CD4-positive, alpha-beta T cell treated with Interleukin-2 at 100 ng/mL for 4 hours (primary cell): ENCODE measurements around the gene XYLT1.

Source experiments
- DNase-seq: peaks from one replicate; pipeline ENCODE4 v3.0.0-alpha.2; 2020; ENCODE audit warnings: low spot score

The XYLT1 gene

DNA sequence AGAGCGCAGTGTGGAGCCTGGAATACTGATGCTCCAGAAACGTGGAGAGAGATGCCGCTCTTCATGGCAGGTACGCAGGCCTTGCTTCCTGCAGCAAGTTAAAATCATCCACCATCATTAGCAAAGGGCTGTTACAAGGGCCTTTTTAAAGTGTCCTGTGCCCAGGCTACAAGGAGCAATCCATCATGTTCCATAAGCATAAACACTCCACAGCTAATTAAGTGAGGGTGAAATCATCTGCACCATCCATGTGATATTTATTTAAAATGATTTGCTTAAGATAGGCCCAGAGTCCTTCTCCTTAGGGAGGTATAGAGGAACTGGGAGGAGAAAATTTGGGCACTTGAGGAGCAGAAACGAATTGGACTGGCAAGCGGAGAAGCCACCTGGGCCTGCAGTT lies 372.1 kb downstream of the XYLT1 start:
- no peak for DNase-seq

GRCh38 chr16:17084130-17084529 lies 386.6 kb downstream of the XYLT1 start:
- no peak for DNase-seq

DNA sequence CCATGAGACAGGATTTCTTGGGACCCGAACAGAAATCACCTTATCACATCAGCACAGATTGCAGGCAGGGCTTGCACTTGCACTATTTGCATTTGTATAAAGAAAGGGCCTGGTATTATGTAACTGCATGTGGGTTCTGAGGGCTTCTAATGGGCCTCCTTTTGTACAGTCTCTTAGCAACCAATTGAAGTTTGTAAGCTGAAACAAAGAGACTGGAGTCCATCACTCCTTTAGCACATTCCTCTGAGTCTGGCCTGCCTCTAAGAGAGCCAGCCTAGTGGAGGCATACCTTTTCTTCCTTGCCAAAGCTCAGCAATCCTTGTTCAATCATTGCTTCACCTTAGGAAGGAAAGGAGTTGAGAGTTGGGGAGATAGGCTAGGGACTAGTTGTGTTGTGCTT lies 387.1 kb downstream of the XYLT1 start:
- no peak for DNase-seq

GRCh38 chr16:17082095-17082882 lies 388.5 kb downstream of the XYLT1 start:
- DNase-seq = no peak

DNA sequence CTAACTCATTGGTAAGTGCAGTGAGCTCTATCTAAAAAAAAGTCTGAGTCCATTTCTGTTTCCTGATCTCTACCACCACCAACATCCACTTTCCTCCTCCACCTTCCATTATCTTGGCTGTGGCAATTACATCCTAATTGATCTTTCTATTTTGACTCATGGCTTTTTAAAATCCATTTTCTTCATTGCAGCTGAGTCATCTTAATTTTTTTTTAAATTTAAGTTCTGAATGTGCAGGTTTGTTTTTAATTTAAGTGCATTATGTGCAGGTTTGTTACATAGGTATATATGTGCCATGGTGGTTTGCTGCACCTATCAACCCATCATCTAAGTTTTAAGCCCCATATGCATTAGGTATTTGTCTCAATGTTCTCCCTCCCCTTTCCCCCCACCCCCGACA lies 390.7 kb downstream of the XYLT1 start:
- DNase-seq = no peak

DNA sequence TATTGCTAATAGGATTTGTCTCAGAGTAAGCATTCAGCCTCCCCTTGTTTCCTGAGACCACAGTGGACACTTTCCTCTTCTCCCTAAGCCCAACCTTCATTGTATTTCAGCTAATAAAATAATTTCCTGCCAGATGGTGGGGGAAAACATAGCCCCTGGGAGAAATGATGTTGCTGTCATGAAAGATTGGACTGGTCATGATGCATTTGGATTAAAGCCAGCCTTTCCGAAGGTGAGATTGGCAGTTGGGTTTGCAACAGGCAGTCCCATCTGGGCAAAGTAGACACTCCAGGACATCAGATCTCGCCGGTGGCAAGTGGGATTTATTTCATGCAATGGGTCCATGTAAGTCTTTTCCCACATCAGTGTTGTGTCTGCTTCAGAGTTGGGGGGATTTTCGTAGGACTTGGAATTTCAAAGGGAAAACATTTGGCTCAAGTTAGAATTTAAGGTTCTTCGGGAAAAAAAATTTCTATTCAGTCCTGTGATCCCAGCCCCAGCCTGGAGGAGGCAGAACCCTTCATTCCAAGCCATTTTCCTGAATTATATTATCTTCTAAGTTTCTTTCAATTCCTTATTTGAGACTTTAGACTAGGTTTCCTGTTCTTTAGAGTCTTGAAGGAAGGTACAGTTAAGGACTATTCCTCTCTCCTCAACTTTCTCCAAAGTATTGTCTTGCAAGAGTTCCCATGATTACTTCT lies 391.7 kb downstream of the XYLT1 start:
- DNase-seq = no peak

DNA sequence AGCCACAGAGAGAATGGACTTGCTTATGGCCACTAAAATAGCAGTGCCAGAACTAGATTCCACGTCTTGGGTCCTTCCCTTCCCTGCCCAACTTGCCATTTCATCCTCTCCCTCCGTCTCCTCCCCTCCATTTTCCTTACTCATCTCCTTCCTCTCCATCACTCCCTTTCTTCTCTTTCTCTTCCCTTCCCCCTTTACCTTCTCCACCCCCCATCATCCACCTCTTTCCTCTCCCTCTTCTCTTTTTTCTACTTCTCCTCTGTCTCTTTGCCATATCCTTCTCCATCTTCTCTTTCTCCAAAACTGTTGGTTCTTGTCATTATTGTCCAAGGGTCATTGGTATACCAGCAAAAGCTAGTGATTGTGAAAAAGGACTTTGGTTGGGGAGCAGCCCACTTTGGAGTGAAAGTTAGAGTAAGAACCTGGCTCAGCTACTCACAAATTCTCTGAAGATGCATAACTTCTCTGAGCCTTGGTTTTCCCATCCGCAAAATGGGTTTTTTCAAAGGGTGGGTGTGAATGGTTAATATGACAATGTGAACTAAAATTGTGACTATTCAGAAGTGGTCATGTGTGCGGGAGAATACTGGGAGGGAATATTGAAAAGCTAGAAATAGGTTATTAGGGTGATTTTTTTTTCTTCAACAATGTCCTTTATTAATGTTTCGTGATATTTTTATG lies 393.8 kb downstream of the XYLT1 start:
- no peak for DNase-seq

GRCh38 chr16:17076092-17076754 lies 394.5 kb downstream of the XYLT1 start:
- DNase-seq = no peak

- DNase-seq = no peak
Measured at GRCh38 chr16:17072104-17072503, 398.7 kb downstream of the XYLT1 start.

GRCh38 chr16:17070882-17071592 lies 399.7 kb downstream of the XYLT1 start:
- peak; percentile 90 for DNase-seq

DNA sequence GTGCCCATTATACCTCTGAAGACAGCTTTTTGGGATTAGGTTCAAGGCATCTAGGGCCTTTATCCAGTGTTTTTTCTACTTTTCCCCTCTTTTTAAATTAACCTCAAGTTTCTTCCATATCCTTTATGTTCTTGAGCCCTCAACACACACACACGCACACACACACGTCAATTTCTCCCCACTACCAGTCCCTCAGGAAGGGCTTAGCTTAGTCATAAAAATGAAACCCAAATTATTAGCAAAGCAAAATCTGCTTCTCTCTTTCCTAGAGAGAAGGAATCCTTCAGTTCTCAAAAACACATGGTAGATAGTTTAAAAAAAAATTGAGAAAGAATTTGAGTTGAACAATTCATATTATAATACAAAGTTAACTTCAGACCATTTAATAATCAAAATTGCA lies 401.1 kb downstream of the XYLT1 start:
- no peak for DNase-seq

GRCh38 chr16:17068524-17068923 lies 402.2 kb downstream of the XYLT1 start:
- DNase-seq = no peak

- DNase-seq = no peak
Measured at GRCh38 chr16:17067882-17068281, 402.9 kb downstream of the XYLT1 start.

DNA sequence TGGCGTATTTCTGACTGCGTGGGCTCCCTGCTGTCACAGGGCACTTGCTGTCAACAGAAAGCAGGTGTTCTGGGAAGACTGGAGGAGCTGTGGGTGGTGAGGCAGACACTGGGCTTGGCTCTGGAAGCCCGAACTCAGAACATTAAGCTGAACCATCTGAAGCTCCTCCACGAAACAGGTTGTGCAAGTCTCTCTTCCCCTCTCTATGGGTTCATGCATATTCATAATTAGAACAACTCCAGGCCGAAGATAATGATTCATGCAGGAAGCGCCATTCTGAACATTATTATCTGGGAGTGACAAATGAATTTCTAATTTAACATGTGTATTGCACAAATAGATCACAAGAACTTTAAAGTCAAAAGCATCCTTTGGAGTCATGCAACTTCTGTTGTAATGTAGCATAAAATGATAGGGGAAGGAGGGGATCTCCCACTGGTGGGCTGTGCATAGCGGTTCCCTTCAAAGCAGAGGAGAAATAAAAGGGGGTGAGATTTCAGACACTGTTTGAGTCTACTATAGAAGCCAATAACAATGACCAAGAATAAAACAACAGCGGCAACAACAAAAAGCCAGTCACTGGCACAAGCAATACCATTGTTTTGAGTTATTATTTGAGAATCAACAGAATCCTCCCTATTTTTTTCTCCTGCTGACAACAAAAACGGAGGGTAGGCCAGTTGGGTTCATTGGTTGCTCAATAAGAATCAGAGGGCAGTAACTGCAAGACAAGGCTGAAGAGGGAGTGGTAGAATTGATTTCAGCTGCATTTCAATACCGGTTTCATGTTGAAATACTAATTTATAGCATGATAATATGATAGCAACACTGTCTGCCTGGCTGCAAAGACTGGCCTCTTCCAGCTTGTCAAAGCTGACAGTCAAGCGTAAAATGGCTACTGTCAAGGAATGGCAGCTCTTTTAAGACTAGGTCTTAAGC lies 407.3 kb downstream of the XYLT1 start:
- no peak for DNase-seq

DNA sequence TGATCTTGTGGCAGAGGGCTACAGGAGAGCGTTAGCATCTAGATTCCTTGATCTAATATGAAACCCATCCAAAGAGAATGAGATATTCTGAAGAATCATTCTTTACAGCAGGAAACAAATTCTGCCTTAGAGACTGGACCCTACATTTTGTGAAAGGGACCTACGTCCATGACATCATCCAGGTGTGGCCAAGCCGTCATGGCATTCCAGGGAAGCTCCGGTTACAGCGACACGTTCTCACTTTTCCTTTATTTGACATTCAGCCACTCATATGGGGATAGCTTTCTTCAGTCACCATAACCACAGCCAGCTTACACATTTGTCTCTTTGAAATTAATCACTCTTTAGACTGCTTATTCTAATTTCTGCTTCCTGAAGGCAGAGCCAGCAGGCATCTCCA lies 408.1 kb downstream of the XYLT1 start:
- DNase-seq = no peak

- no peak for DNase-seq
Measured at GRCh38 chr16:17061326-17061725, 409.4 kb downstream of the XYLT1 start.

GRCh38 chr16:17058471-17058870 lies 412.3 kb downstream of the XYLT1 start:
- no peak for DNase-seq

DNA sequence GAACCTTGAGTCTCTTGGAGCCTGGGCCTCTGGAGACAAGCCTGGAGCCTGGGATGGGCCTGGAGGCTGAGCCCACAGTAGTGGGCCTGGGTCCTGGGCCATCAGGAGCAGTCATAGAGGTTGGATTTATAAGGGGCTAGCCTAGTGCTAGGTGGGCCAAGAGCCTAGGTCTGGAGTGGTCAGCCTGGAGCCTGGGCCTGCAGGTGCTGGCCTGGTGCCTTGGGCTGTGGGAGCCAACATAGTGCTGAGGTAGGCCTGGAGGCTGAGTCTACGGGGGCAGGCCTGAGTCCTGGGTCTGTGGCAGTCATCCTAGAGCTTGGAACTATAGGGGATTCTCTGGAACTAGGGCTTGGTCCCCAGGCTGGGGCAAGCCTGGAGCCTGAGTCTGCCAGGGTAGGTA lies 414.1 kb downstream of the XYLT1 start:
- DNase-seq = no peak

DNA sequence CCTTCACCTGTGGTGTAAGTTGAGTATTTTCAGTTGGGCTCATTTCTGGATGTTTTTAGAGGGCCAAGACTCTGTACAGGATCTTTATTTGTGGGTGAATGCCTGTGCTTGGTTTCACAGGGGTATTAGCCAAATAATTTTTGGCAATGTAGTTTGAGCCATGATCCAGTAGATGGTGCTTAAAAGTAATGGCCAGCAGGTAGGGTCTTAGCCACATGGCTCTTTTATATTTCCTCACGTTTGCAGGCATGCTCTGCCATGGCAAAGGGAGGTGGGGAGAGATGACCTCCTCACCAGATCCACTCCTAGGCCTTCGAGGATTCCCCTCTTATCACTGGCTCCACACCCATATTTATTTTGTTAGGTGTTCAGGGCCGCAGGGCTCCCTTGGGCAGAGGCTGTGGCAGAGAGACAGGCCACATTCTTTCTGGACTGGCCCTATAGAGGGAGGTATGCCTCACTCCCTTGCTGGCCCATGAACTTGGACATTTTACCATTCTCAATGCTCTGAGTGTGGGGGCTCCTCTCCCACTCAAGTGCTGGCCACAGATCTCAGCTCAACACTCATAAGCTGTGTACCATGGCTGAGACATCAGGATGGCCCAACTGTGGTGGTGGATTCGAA lies 417.1 kb downstream of the XYLT1 start:
- DNase-seq = no peak
